Panc1 (cell line): ENCODE measurements around the gene MLYCD. TPM values are rescaled to one million over a fixed set of nuclear protein-coding genes. Genes with fewer than 3 reads are reported as not detected.

Source experiments
- ATAC-seq: fragments of 200-7000 bp; cut with Tn5 transposase; 2 replicates; pipeline ENCODE4 v1.9.1; 2020; ENCODE audit warnings: mild to moderate bottlenecking, moderate library complexity
- BruUV-seq: library from RNA; stranded (reverse); fragments of 400-500 nt; replicated peaks from 2 replicates; lab custom pipeline; 2021; lab: Mats Ljungman, UMichigan
- CTCF ChIA-PET: fragments of 300-600 bp; sonication (Branson Sonifier 250); formaldehyde crosslinking; loops from one replicate; lab custom pipeline; 2022; ENCODE audit warnings: antibody characterized with exemption; lab: Charles Lee
- POLR2A ChIA-PET: fragments of 300-600 bp; sonication (Branson Sonifier 250); formaldehyde crosslinking; loops from one replicate; lab custom pipeline; 2022; ENCODE audit warnings: antibody characterized with exemption; lab: Charles Lee
- DNase-seq: peaks from one replicate; pipeline ENCODE4 v3.0.0-alpha.2; 2010; ENCODE audit warnings: low read depth, low spot score
- H3K27ac ChIP-seq: 2 replicates; pipeline ENCODE4 v1.5.1; 2011; ENCODE audit warnings: mild to moderate bottlenecking, low read length, inconsistent platforms
- H3K27me3 ChIP-seq: fragments of 200-500 bp; sonication (Bioruptor generic); 2 replicates; pipeline ENCODE4 v1.6.0; 2014; ENCODE audit warnings: low read length, inconsistent platforms; ENCODE audit not compliant: control insufficient read depth, insufficient read depth
- H3K36me3 ChIP-seq: fragments of 200-500 bp; sonication (Bioruptor generic); 2 replicates; pipeline ENCODE4 v1.5.1; 2014; ENCODE audit warnings: inconsistent platforms, mild to moderate bottlenecking, low read length, moderate library complexity; ENCODE audit not compliant: control insufficient read depth, insufficient read depth
- H3K4me1 ChIP-seq: 2 replicates; pipeline ENCODE4 v1.5.1; 2011; ENCODE audit warnings: inconsistent platforms, mild to moderate bottlenecking, low read length, moderate library complexity; ENCODE audit not compliant: control insufficient read depth, insufficient read depth
- H3K4me3 ChIP-seq, 2 experiments: 2 replicates each; pipeline ENCODE4 v1.5.1; 2011 to 2012; ENCODE audit warnings: low read depth in 2 of 2, low read length in 2 of 2, mild to moderate bottlenecking in 2 of 2, inconsistent platforms in 1 of 2, moderate library complexity in 1 of 2
- H3K9me3 ChIP-seq: fragments of 200-500 bp; sonication (Bioruptor generic); 2 replicates; pipeline ENCODE4 v1.5.1; 2014; ENCODE audit warnings: low read depth, mild to moderate bottlenecking, inconsistent platforms, low read length, moderate library complexity; ENCODE audit not compliant: control insufficient read depth, insufficient read depth
- POLR2AphosphoS5 ChIP-seq: IDR thresholded peaks from 2 replicates; pipeline ENCODE4 v1.6.1; 2012; ENCODE audit warnings: mild to moderate bottlenecking, low read depth, low read length, moderate library complexity
- SIN3A ChIP-seq: IDR thresholded peaks from 2 replicates; pipeline ENCODE4 v1.6.1; 2012; ENCODE audit warnings: low read depth, mild to moderate bottlenecking, low read length, moderate library complexity, borderline replicate concordance; ENCODE audit not compliant: insufficient read depth
- TCF7L2 ChIP-seq: IDR thresholded peaks from 2 replicates; pipeline ENCODE4 v1.6.1; 2011; ENCODE audit warnings: mild to moderate bottlenecking, low read depth, low read length, inconsistent platforms
- in situ Hi-C: cut with HindIII; loops from 2 replicates; pipeline ENCODE4 v1.10.0; 2016; ENCODE audit warnings: low sequenced_read_pairs, low pct_unique_long_range_greater_than_20kb
- intact Hi-C: fragments of 100-400 bp; cut with micrococcal nuclease; formaldehyde crosslinking; loops from one replicate; pipeline ENCODE4 v1.10.0; 2022; ENCODE audit not compliant: unreplicated experiment
- total RNA-seq: library from RNA; stranded (reverse); gene quantifications from one replicate; pipeline ENCODE4 v1.2.1, GENCODE V29; 2021; ENCODE audit not compliant: unreplicated experiment
- TF ChIP-seq, protein P1 (sequence below): fragments of 450-650 bp; IDR thresholded peaks from 2 replicates; pipeline ENCODE4 v1.5.1; 2017; ENCODE audit warnings: mild to moderate bottlenecking
- TF ChIP-seq, protein P2 (sequence below), 2 experiments: IDR thresholded peaks; 2 replicates each; pipeline ENCODE4 v1.6.1; 2011 to 2012; ENCODE audit warnings: low read depth in 2 of 2, control low read depth in 1 of 2, low read length in 1 of 2, mild to moderate bottlenecking in 1 of 2, moderate library complexity in 1 of 2; ENCODE audit not compliant: insufficient read depth in 1 of 2

MLYCD gene
- total RNA-seq, 1 experiment from 2014 or later, result 2.2 TPM

DNA sequence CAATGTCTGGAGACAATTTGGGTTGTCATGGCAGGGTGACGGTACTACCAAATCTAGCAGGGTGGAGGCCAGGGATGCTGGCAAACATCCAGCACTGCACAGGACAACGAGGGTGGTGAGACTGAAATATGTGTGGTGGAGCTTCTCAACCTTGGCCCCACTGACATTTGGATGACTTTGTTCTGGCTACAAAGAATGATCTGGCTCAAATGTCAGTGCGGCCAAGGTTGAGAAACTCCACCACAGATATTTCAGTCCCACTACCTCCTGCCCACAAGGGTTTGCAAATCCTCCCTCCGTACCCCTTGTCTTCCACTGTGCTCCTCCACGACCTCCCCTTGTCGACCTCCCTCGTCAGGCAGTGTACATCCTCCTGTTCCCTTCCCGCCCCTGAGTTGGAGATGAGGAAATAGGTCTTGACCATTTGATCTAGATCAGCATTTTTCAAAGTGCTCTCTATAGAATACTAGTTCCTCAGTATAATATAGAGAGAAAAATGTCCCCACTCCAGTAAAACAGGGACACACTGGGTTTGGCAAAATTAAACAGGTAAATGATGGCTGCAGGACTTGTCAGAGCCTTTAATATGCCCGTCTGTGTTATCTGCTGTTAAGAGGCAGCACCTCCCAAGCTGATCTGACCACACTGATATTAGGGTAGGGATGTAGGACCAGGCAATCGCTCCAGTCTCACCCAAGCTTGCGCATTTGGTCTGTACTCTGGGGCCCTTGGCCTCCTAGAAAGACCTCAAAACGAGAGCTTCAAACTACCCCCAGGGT, 60.9 kb downstream of the MLYCD start:
- Histone ChIP-seq H3K27me3 (no peaks in the 10 kb centered on the region), H3K9me3 (no peaks in the 10 kb centered on the region), H3K4me1 (no peaks in the 10 kb centered on the region), H3K27ac (no peak overlapping the region), H3K36me3 (no peaks in the 10 kb centered on the region), H3K4me3 (no peak overlapping the region)
- intact Hi-C loops, result no loop called here
- DNase-seq (no peak), ATAC-seq (no peak)
- in situ Hi-C loops, result no loop called here
- TF ChIP-seq, protein P1, sequence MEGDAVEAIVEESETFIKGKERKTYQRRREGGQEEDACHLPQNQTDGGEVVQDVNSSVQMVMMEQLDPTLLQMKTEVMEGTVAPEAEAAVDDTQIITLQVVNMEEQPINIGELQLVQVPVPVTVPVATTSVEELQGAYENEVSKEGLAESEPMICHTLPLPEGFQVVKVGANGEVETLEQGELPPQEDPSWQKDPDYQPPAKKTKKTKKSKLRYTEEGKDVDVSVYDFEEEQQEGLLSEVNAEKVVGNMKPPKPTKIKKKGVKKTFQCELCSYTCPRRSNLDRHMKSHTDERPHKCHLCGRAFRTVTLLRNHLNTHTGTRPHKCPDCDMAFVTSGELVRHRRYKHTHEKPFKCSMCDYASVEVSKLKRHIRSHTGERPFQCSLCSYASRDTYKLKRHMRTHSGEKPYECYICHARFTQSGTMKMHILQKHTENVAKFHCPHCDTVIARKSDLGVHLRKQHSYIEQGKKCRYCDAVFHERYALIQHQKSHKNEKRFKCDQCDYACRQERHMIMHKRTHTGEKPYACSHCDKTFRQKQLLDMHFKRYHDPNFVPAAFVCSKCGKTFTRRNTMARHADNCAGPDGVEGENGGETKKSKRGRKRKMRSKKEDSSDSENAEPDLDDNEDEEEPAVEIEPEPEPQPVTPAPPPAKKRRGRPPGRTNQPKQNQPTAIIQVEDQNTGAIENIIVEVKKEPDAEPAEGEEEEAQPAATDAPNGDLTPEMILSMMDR, result no peak
- TF ChIP-seq, protein P2, sequence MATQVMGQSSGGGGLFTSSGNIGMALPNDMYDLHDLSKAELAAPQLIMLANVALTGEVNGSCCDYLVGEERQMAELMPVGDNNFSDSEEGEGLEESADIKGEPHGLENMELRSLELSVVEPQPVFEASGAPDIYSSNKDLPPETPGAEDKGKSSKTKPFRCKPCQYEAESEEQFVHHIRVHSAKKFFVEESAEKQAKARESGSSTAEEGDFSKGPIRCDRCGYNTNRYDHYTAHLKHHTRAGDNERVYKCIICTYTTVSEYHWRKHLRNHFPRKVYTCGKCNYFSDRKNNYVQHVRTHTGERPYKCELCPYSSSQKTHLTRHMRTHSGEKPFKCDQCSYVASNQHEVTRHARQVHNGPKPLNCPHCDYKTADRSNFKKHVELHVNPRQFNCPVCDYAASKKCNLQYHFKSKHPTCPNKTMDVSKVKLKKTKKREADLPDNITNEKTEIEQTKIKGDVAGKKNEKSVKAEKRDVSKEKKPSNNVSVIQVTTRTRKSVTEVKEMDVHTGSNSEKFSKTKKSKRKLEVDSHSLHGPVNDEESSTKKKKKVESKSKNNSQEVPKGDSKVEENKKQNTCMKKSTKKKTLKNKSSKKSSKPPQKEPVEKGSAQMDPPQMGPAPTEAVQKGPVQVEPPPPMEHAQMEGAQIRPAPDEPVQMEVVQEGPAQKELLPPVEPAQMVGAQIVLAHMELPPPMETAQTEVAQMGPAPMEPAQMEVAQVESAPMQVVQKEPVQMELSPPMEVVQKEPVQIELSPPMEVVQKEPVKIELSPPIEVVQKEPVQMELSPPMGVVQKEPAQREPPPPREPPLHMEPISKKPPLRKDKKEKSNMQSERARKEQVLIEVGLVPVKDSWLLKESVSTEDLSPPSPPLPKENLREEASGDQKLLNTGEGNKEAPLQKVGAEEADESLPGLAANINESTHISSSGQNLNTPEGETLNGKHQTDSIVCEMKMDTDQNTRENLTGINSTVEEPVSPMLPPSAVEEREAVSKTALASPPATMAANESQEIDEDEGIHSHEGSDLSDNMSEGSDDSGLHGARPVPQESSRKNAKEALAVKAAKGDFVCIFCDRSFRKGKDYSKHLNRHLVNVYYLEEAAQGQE (IDR thresholded peaks at IDR 0.05; ENCODE audit: insufficient read depth in 1 of 2, low read depth in 2 of 2, low read length in 1 of 2), result no peak
- no peak for TF ChIP-seq POLR2AphosphoS5
- no peak for TF ChIP-seq SIN3A
- no peak for TF ChIP-seq TCF7L2
- ChIA-PET POLR2A (no interaction called here), CTCF (interaction anchor here (0.6 kb wide), 1 partner anchor 94 kb away, joined by 6 read pairs; no protein-coding TSS in a partner anchor)
- BruUV-seq, result no TSS peak

DNA sequence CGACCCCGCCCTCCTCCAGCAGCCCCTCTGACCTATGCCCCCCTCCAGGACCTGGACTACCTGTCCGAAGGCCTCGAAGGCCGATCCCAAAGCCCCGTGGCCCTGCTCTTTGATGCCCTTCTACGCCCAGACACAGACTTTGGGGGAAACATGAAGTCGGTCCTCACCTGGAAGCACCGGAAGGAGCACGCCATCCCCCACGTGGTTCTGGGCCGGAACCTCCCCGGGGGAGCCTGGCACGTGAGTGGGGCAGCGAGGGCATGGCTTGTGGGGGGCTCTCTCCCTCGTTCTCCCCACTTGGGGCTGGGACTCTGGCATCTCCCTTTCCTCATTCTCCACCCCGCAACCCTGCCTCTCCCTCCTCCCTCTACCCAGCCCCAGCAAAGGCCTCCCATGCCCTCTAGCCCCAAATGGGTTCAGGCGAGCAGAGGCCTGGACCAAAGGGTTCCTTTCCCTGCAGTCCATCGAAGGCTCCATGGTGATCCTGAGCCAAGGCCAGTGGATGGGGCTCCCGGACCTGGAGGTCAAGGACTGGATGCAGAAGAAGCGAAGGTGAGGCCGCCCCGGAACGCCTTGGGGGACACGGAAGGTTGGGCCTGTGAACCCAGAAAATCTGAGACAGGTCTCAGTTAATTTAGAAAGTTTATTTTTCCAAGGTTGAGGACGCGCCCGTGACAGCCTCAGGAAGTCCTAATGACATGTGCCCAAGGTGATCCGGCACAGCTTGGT, 61.8 kb downstream of the MLYCD start:
- Histone ChIP-seq H3K4me1 (no peaks in the 10 kb centered on the region), H3K27ac (no peak overlapping the region), H3K36me3 (no peaks in the 10 kb centered on the region), H3K27me3 (no peaks in the 10 kb centered on the region), H3K9me3 (no peaks in the 10 kb centered on the region), H3K4me3 (no peak overlapping the region)
- intact Hi-C loops (no loop called here), in situ Hi-C loops (no loop called here)
- ChIA-PET POLR2A (no interaction called here), CTCF (no interaction called here)
- no peak for DNase-seq
- ATAC-seq, result no peak
- BruUV-seq, result no TSS peak
- TF ChIP-seq, protein P1, result no peak
- TF ChIP-seq, protein P2 (IDR thresholded peaks at IDR 0.05; ENCODE audit: insufficient read depth in 1 of 2, low read depth in 2 of 2, low read length in 1 of 2), result no peak
- TF ChIP-seq SIN3A (no peak), TCF7L2 (no peak), POLR2AphosphoS5 (no peak)
